GM23338 (cell line): ENCODE results near the gene TPBG. TPM values are rescaled to one million over a fixed set of nuclear protein-coding genes. Genes with fewer than 3 reads are reported as not detected.

ENCODE experiments used
- ATAC-seq: fragments of 200-7000 bp; cut with Tn5 transposase; 3 replicates; pipeline ENCODE4 v1.9.1; 2020
- DNase-seq: peaks from one replicate; pipeline ENCODE4 v3.0.0-alpha.2; 2015; ENCODE audit warnings: low spot score
- H2AFZ ChIP-seq: fragments of 200-600 bp; sonication (generic); 2 replicates; pipeline ENCODE4 v1.8.0; 2016; ENCODE audit warnings: antibody characterized with exemption, mild to moderate bottlenecking, moderate library complexity
- H3F3A ChIP-seq: fragments of 200-600 bp; sonication (generic); replicated peaks from 2 replicates; pipeline ENCODE4 v1.8.0; 2017; ENCODE audit warnings: antibody characterized with exemption, mixed run types, low read depth
- H3K27ac ChIP-seq: fragments of 200-600 bp; sonication (generic); 2 replicates; pipeline ENCODE4 v1.6.1; 2016; ENCODE audit warnings: low read depth
- H3K27me3 ChIP-seq: fragments of 200-600 bp; sonication (generic); 2 replicates; pipeline ENCODE4 v1.8.0; 2016; ENCODE audit warnings: mild to moderate bottlenecking, mixed run types, moderate library complexity; ENCODE audit not compliant: insufficient read depth
- H3K36me3 ChIP-seq: fragments of 200-600 bp; sonication (generic); 2 replicates; pipeline ENCODE4 v1.8.0; 2016; ENCODE audit warnings: mild to moderate bottlenecking; ENCODE audit not compliant: insufficient read depth
- H3K4me1 ChIP-seq: fragments of 200-600 bp; sonication (generic); 2 replicates; pipeline ENCODE4 v1.8.0; 2016; ENCODE audit warnings: mild to moderate bottlenecking, moderate library complexity; ENCODE audit not compliant: insufficient read depth
- H3K4me2 ChIP-seq: fragments of 200-600 bp; sonication (generic); 2 replicates; pipeline ENCODE4 v1.7.1; 2017; ENCODE audit warnings: mixed run types
- H3K4me3 ChIP-seq: fragments of 200-600 bp; sonication (generic); 2 replicates; pipeline ENCODE4 v1.6.1; 2016; ENCODE audit warnings: mixed run types
- H3K79me2 ChIP-seq: fragments of 200-600 bp; sonication (generic); replicated peaks from 2 replicates; pipeline ENCODE4 v1.8.0; 2017; ENCODE audit warnings: mild to moderate bottlenecking; ENCODE audit not compliant: insufficient read depth
- H3K9me2 ChIP-seq: fragments of 200-600 bp; sonication (generic); 2 replicates; pipeline ENCODE4 v1.8.0; 2017; ENCODE audit not compliant: insufficient read depth
- H4K20me1 ChIP-seq: fragments of 200-600 bp; sonication (generic); replicated peaks from 2 replicates; pipeline ENCODE4 v1.8.0; 2017; ENCODE audit warnings: mild to moderate bottlenecking; ENCODE audit not compliant: insufficient read depth
- H3K27ac Mint-ChIP-seq: 2 replicates; pipeline ENCODE4 v1.8.0; 2020; ENCODE audit warnings: inconsistent platforms, mild to moderate bottlenecking, moderate library complexity, mixed read lengths
- H3K27me3 Mint-ChIP-seq: 3 replicates; pipeline ENCODE4 v1.8.0; 2022; ENCODE audit warnings: low read depth, mild to moderate bottlenecking, moderate library complexity, mixed read lengths, inconsistent platforms; ENCODE audit not compliant: insufficient read depth, poor library complexity
- H3K36me3 Mint-ChIP-seq: 3 replicates; pipeline ENCODE4 v1.8.0; 2021; ENCODE audit warnings: low read depth, mild to moderate bottlenecking, inconsistent platforms, moderate library complexity, mixed read lengths
- H3K4me1 Mint-ChIP-seq: 3 replicates; pipeline ENCODE4 v1.8.0; 2020; ENCODE audit warnings: mild to moderate bottlenecking, inconsistent platforms, mixed read lengths
- H3K4me3 Mint-ChIP-seq: 3 replicates; pipeline ENCODE4 v1.8.0; 2021; ENCODE audit warnings: moderate library complexity, mild to moderate bottlenecking, inconsistent platforms, mixed read lengths
- H3K9me3 Mint-ChIP-seq: 3 replicates; pipeline ENCODE4 v1.8.0; 2020; ENCODE audit warnings: moderate library complexity, mild to moderate bottlenecking, inconsistent platforms, mixed read lengths
- CREB1 ChIP-seq: fragments of 250-450 bp; sonication (Bioruptor Pico); IDR thresholded peaks from 2 replicates; pipeline ENCODE4 v1.5.0; 2020; ENCODE audit warnings: low read depth, mild to moderate bottlenecking, moderate library complexity
- EZH2 ChIP-seq: fragments of 200-600 bp; sonication (generic); IDR thresholded peaks from one replicate; pipeline ENCODE4 v1.8.0; 2017; ENCODE audit warnings: antibody characterized with exemption, mild to moderate bottlenecking, low read depth; ENCODE audit not compliant: unreplicated experiment
- EZH2phosphoT487 ChIP-seq: fragments of 200-600 bp; sonication (generic); IDR thresholded peaks from one replicate; pipeline ENCODE4 v1.8.1; 2018; ENCODE audit warnings: antibody characterized with exemption; ENCODE audit not compliant: unreplicated experiment
- JUNB ChIP-seq: IDR thresholded peaks from one replicate; pipeline ENCODE4 v1.6.1; 2016; ENCODE audit warnings: antibody characterized with exemption; ENCODE audit not compliant: unreplicated experiment
- NANOG ChIP-seq: IDR thresholded peaks from 2 replicates; pipeline ENCODE4 v1.6.1; 2016; ENCODE audit warnings: antibody characterized with exemption, borderline replicate concordance
- POLR2AphosphoS5 ChIP-seq: IDR thresholded peaks from 2 replicates; pipeline ENCODE4 v1.6.1; 2016; ENCODE audit warnings: antibody characterized with exemption, low read depth
- REST ChIP-seq: IDR thresholded peaks from one replicate; pipeline ENCODE4 v1.6.1; 2018; ENCODE audit warnings: antibody characterized with exemption; ENCODE audit not compliant: unreplicated experiment
- STAT1 ChIP-seq: IDR thresholded peaks from one replicate; pipeline ENCODE4 v1.6.1; 2016; ENCODE audit warnings: antibody characterized with exemption; ENCODE audit not compliant: unreplicated experiment
- ZNF114 ChIP-seq: fragments of 250-450 bp; sonication (Bioruptor Pico); IDR thresholded peaks from 2 replicates; pipeline ENCODE4 v1.5.0; 2020; ENCODE audit warnings: mild to moderate bottlenecking, moderate library complexity
- ZNF331 ChIP-seq: fragments of 250-450 bp; sonication (Bioruptor Pico); IDR thresholded peaks from 2 replicates; pipeline ENCODE4 v1.5.0; 2020; ENCODE audit warnings: low read depth, mild to moderate bottlenecking, moderate library complexity
- polyA plus RNA-seq: library from polyadenylated mRNA; unstranded; fragments of >200 nt; fragmentation: Nextera tagmentation; extraction: Ambion mirVana; gene quantifications from 2 replicates; pipeline ENCODE4 v1.2.1, GENCODE V29; 2016
- total RNA-seq: library from RNA; depleted of rRNA; stranded (reverse); fragments of >200 nt; shearing (Covaris generic); gene quantifications from 2 replicates; pipeline ENCODE4 v1.2.3, GENCODE V29; 2014
- TF ChIP-seq, protein P1 (sequence below), 2 experiments: fragments of 200-600 bp in 1 of 2; sonication (generic) in 1 of 2; conservative IDR thresholded peaks; 2 replicates each; pipeline versions ENCODE4 v1.5.1 to v1.6.1; 2016 to 2017; ENCODE audit warnings: antibody characterized with exemption in 2 of 2, low read depth in 2 of 2, mild to moderate bottlenecking in 2 of 2, moderate library complexity in 1 of 2
- TF ChIP-seq, protein P2 (sequence below): IDR thresholded peaks from 2 replicates; pipeline ENCODE4 v1.6.1; 2016; ENCODE audit warnings: antibody characterized with exemption

Gene TPBG
- total and polyA plus RNA-seq, 2 experiments from 2014 or later, result 22.1 to 33.0 TPM

GRCh38 chr6:82380566-82381185 is 17.1 kb downstream of the TPBG start (continued):
- TF ChIP-seq REST (no peak), STAT1 (no peak)

GRCh38 chr6:82381278-82381677 is 17.7 kb downstream of the TPBG start:
- Mint-ChIP-seq H3K27me3 (peaks cover 5% of the 10 kb centered on the region), H3K27ac (no peak overlapping the region), H3K4me1 (peaks cover 35% of the 10 kb centered on the region), H3K4me3 (no peak overlapping the region), H3K9me3 (peaks cover 16% of the 10 kb centered on the region), H3K36me3 (peaks cover 16% of the 10 kb centered on the region)
- Histone ChIP-seq H3K4me2 (peak overlapping the region; percentile 41), H3K4me3 (no peak overlapping the region), H3K27me3 (no peaks in the 10 kb centered on the region), H3K79me2 (no peaks in the 10 kb centered on the region), H3K9me2 (peaks cover 13% of the 10 kb centered on the region), H3K4me1 (peaks cover 27% of the 10 kb centered on the region), H2AFZ (no peak overlapping the region), H3F3A (no peaks in the 10 kb centered on the region), H3K36me3 (no peaks in the 10 kb centered on the region; the same call in 1 of the 2 replicates), H4K20me1 (no peaks in the 10 kb centered on the region), H3K27ac (0 out of 2 replicates have a peak overlapping the region, but pooled peaks have one; percentile 29)
- DNase-seq (no peak), ATAC-seq (no peak)
- TF ChIP-seq, protein P1, sequence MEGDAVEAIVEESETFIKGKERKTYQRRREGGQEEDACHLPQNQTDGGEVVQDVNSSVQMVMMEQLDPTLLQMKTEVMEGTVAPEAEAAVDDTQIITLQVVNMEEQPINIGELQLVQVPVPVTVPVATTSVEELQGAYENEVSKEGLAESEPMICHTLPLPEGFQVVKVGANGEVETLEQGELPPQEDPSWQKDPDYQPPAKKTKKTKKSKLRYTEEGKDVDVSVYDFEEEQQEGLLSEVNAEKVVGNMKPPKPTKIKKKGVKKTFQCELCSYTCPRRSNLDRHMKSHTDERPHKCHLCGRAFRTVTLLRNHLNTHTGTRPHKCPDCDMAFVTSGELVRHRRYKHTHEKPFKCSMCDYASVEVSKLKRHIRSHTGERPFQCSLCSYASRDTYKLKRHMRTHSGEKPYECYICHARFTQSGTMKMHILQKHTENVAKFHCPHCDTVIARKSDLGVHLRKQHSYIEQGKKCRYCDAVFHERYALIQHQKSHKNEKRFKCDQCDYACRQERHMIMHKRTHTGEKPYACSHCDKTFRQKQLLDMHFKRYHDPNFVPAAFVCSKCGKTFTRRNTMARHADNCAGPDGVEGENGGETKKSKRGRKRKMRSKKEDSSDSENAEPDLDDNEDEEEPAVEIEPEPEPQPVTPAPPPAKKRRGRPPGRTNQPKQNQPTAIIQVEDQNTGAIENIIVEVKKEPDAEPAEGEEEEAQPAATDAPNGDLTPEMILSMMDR (conservative IDR thresholded peaks at IDR 0.05; ENCODE audit: low read depth in 2 of 2), result no peak
- TF ChIP-seq EZH2phosphoT487 (no peak), STAT1 (no peak), EZH2 (no peak), REST (no peak), NANOG (no peak), ZNF331 (no peak), CREB1 (CRISPR knock-in tag) (no peak), ZNF114 (no peak), JUNB (no peak), POLR2AphosphoS5 (no peak)
- TF ChIP-seq, protein P2, sequence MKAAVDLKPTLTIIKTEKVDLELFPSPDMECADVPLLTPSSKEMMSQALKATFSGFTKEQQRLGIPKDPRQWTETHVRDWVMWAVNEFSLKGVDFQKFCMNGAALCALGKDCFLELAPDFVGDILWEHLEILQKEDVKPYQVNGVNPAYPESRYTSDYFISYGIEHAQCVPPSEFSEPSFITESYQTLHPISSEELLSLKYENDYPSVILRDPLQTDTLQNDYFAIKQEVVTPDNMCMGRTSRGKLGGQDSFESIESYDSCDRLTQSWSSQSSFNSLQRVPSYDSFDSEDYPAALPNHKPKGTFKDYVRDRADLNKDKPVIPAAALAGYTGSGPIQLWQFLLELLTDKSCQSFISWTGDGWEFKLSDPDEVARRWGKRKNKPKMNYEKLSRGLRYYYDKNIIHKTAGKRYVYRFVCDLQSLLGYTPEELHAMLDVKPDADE, result no peak
